HEK293T (cell line): ENCODE data around the gene ESAM.

ENCODE experiments used
- BHLHE40 ChIP-seq: fragments of 450-650 bp; IDR thresholded peaks from 2 replicates; pipeline ENCODE4 v1.6.1; 2016; ENCODE audit warnings: mild to moderate bottlenecking, moderate library complexity, borderline replicate concordance
- FOXK2 ChIP-seq: fragments of 450-650 bp; IDR thresholded peaks from 2 replicates; pipeline ENCODE4 v1.6.1; 2016; ENCODE audit warnings: mild to moderate bottlenecking
- FOXM1 ChIP-seq: fragments of 450-650 bp; IDR thresholded peaks from 2 replicates; pipeline ENCODE4 v1.6.1; 2017; ENCODE audit warnings: mild to moderate bottlenecking, borderline replicate concordance
- HDGF ChIP-seq: fragments of 450-650 bp; IDR thresholded peaks from 2 replicates; pipeline ENCODE4 v1.6.1; 2017; ENCODE audit warnings: antibody characterized with exemption, borderline replicate concordance
- LEF1 ChIP-seq: fragments of 450-650 bp; IDR thresholded peaks from 2 replicates; pipeline ENCODE4 v1.6.1; 2017; ENCODE audit warnings: mild to moderate bottlenecking, borderline replicate concordance
- NFRKB ChIP-seq: fragments of 450-650 bp; IDR thresholded peaks from 2 replicates; pipeline ENCODE4 v1.6.1; 2016; ENCODE audit warnings: mild to moderate bottlenecking, moderate library complexity
- TARDBP ChIP-seq: fragments of 450-650 bp; IDR thresholded peaks from 2 replicates; pipeline ENCODE4 v1.6.1; 2016
- ZNF384 ChIP-seq: fragments of 450-650 bp; IDR thresholded peaks from 2 replicates; pipeline ENCODE4 v1.6.1; 2016
- TF ChIP-seq, protein P1 (sequence below): fragments of 450-650 bp; IDR thresholded peaks from 2 replicates; pipeline ENCODE4 v1.6.1; 2016

DNA sequence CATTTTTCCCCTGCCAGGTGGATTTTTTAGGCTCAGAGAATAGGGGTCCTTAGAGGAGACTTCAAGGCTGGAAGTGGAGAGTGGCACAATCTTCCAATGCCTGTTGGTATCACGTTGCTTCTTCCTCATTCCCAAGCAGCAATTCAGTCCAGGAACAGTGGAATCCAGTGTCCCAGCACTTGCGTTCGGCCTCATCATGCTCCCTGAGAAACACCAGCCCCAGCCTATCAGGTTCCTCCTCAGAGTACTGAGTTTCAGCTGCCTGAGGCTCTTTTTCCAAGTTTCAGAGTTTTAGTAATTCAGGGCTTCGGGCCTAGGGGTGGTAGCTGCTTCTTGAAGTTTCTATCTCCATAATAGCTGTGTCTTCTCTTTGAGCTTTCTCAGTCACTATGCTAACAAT is 54.3 kb downstream of the ESAM start:
- TF ChIP-seq FOXK2 = no peak
- TF ChIP-seq BHLHE40 = no peak
- no peak for TF ChIP-seq ZNF384
- no peak for TF ChIP-seq TARDBP
- TF ChIP-seq NFRKB = no peak
- TF ChIP-seq FOXM1 = no peak
- no peak for TF ChIP-seq LEF1
- TF ChIP-seq, protein P1, sequence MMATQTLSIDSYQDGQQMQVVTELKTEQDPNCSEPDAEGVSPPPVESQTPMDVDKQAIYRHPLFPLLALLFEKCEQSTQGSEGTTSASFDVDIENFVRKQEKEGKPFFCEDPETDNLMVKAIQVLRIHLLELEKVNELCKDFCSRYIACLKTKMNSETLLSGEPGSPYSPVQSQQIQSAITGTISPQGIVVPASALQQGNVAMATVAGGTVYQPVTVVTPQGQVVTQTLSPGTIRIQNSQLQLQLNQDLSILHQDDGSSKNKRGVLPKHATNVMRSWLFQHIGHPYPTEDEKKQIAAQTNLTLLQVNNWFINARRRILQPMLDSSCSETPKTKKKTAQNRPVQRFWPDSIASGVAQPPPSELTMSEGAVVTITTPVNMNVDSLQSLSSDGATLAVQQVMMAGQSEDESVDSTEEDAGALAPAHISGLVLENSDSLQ = no peak
- no peak for TF ChIP-seq HDGF
